HepG2 (cell line): ENCODE measurements around the gene TECPR1. TPM values are rescaled to one million over a fixed set of nuclear protein-coding genes. Genes with fewer than 3 reads are reported as not detected.

Source experiments
- BCL6 ChIP-seq: IDR thresholded peaks from 2 replicates; pipeline ENCODE4 v1.6.1; 2016; ENCODE audit warnings: missing genetic modification reagents, missing compliant biosample characterization
- HDAC2 ChIP-seq: sonication (generic); formaldehyde crosslinking; IDR thresholded peaks from 2 replicates; pipeline ENCODE4 v1.4.0; 2020; ENCODE audit warnings: missing genetic modification reagents
- MIXL1 ChIP-seq: IDR thresholded peaks from 2 replicates; pipeline ENCODE4 v1.6.1; 2016
- NR2C2 ChIP-seq: sonication (generic); formaldehyde crosslinking; IDR thresholded peaks from 2 replicates; pipeline ENCODE4 v1.4.0; 2020; ENCODE audit warnings: missing genetic modification reagents, mild to moderate bottlenecking, moderate library complexity, borderline replicate concordance
- THYN1 ChIP-seq: sonication (generic); formaldehyde crosslinking; IDR thresholded peaks from 2 replicates; pipeline ENCODE4 v1.8.1; 2023; ENCODE audit warnings: low read depth, mild to moderate bottlenecking, moderate library complexity, missing genetic modification reagents, borderline replicate concordance
- TOPORS ChIP-seq: sonication (generic); formaldehyde crosslinking; IDR thresholded peaks from 2 replicates; pipeline ENCODE4 v1.8.0; 2023; ENCODE audit warnings: mild to moderate bottlenecking, missing genetic modification reagents
- ZNF20 ChIP-seq: sonication (generic); formaldehyde crosslinking; IDR thresholded peaks from 2 replicates; pipeline ENCODE4 v1.4.0; 2020; ENCODE audit warnings: mild to moderate bottlenecking, moderate library complexity, missing genetic modification reagents
- ZNF263 ChIP-seq: sonication (generic); formaldehyde crosslinking; IDR thresholded peaks from 2 replicates; pipeline ENCODE4 v1.4.0; 2020; ENCODE audit warnings: missing genetic modification reagents
- ZNF44 ChIP-seq: sonication (generic); formaldehyde crosslinking; IDR thresholded peaks from 2 replicates; pipeline ENCODE4 v1.5.1; 2020; ENCODE audit warnings: mild to moderate bottlenecking, missing genetic modification reagents
- polyA plus RNA-seq, 8 experiments: library from polyadenylated mRNA; depleted of rRNA in 3 of 8; stranded (reverse) in 7 of 8; unstranded in 1 of 8; fragments of >200 nt; fragmentation: Illumina TruSeq in 4 of 8; extraction: Trizol in 4 of 8; gene quantifications; 2 replicates each; pipeline versions ENCODE4 v1.2.1 to v1.2.3, GENCODE V29; 2011 to 2016; ENCODE audit warnings: low read depth in 4 of 8, missing spikeins in 1 of 8, mixed read lengths in 1 of 8; ENCODE audit not compliant: insufficient read depth in 1 of 8
- total RNA-seq, 5 experiments: library from RNA; depleted of rRNA; stranded (reverse); fragments of >200 nt; fragmentation: Illumina TruSeq; extraction: Trizol; gene quantifications; 2 replicates each; pipeline ENCODE4 v1.2.3, GENCODE V29; 2016; ENCODE audit warnings: low read depth in 1 of 5
- TF ChIP-seq, protein P1 (sequence below): sonication (generic); formaldehyde crosslinking; IDR thresholded peaks from 2 replicates; pipeline ENCODE4 v1.5.0; 2020; ENCODE audit warnings: missing genetic modification reagents
- TF ChIP-seq, protein P2 (sequence below): sonication (generic); formaldehyde crosslinking; IDR thresholded peaks from 2 replicates; pipeline ENCODE4 v1.4.0; 2020; ENCODE audit warnings: missing genetic modification reagents, borderline replicate concordance
- TF ChIP-seq, protein P3 (sequence below): sonication (generic); formaldehyde crosslinking; conservative IDR thresholded peaks from 2 replicates; pipeline ENCODE4 v1.5.0; 2020; ENCODE audit warnings: missing genetic modification reagents
- TF ChIP-seq, protein P4 (sequence below): sonication (generic); formaldehyde crosslinking; IDR thresholded peaks from 2 replicates; pipeline ENCODE4 v1.4.0; 2020; ENCODE audit warnings: missing genetic modification reagents
- TF ChIP-seq, protein P5 (sequence below): sonication (generic); formaldehyde crosslinking; IDR thresholded peaks from 2 replicates; pipeline ENCODE4 v1.8.0; 2022; ENCODE audit warnings: mild to moderate bottlenecking, missing genetic modification reagents; ENCODE audit not compliant: insufficient replicate concordance
- TF ChIP-seq, protein P6 (sequence below): sonication (generic); formaldehyde crosslinking; IDR thresholded peaks from 2 replicates; pipeline ENCODE4 v1.5.1; 2020; ENCODE audit warnings: missing genetic modification reagents, mild to moderate bottlenecking, borderline replicate concordance

TECPR1 gene
- total and polyA plus RNA-seq, 2 of the 13 experiments (the other 11 are each of a cell fraction or from before 2014, with no cell fraction given) = 2.3 to 6.3 TPM

DNA sequence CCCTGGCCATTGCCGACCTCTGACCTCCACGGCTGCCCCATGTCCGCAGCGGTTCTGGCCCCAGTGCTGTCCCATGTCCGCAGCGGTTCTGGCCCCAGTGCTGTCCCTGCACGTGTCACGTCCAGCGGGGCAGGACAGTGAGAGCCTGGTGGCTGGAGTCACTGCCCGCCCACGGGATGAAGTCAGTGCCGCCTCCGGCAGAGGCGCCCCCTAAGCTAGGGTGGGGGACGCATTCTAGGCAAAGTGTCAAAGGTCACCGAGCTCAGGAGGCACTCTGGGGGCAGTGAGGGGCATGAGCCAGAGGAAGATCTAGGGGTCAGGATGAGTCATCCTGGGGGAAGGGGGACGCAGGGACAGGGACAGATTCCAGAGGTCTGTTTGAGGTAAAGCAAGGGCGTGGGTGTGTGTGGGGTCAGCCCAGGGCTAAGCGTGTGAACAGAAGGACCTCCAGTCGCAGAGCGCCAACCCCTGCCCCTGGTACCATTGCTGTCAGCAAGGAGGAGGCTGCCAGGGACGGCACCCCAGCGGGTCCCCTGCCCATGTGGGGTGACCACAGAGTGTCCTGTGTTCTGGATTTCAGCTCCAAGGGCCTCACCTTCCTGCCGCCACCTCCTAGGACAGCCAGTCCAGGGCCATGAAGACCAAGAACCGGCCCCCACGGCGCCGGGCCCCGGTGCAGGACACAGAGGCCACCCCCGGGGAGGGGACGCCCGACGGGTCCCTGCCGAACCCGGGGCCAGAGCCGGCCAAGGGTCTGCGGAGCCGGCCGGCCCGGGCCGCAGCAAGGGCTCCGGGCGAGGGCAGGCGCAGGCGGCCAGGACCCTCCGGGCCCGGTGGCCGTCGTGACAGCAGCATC, 40.1 kb downstream of the TECPR1 start (continued):
- TF ChIP-seq, protein P1, sequence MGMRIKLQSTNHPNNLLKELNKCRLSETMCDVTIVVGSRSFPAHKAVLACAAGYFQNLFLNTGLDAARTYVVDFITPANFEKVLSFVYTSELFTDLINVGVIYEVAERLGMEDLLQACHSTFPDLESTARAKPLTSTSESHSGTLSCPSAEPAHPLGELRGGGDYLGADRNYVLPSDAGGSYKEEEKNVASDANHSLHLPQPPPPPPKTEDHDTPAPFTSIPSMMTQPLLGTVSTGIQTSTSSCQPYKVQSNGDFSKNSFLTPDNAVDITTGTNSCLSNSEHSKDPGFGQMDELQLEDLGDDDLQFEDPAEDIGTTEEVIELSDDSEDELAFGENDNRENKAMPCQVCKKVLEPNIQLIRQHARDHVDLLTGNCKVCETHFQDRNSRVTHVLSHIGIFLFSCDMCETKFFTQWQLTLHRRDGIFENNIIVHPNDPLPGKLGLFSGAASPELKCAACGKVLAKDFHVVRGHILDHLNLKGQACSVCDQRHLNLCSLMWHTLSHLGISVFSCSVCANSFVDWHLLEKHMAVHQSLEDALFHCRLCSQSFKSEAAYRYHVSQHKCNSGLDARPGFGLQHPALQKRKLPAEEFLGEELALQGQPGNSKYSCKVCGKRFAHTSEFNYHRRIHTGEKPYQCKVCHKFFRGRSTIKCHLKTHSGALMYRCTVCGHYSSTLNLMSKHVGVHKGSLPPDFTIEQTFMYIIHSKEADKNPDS = no peak
- no peak for TF ChIP-seq ZNF44 (CRISPR knock-in tag)
- peak; percentile 98 for TF ChIP-seq NR2C2 (CRISPR knock-in tag)
- TF ChIP-seq BCL6 = peak; percentile 97
- TF ChIP-seq, protein P2, sequence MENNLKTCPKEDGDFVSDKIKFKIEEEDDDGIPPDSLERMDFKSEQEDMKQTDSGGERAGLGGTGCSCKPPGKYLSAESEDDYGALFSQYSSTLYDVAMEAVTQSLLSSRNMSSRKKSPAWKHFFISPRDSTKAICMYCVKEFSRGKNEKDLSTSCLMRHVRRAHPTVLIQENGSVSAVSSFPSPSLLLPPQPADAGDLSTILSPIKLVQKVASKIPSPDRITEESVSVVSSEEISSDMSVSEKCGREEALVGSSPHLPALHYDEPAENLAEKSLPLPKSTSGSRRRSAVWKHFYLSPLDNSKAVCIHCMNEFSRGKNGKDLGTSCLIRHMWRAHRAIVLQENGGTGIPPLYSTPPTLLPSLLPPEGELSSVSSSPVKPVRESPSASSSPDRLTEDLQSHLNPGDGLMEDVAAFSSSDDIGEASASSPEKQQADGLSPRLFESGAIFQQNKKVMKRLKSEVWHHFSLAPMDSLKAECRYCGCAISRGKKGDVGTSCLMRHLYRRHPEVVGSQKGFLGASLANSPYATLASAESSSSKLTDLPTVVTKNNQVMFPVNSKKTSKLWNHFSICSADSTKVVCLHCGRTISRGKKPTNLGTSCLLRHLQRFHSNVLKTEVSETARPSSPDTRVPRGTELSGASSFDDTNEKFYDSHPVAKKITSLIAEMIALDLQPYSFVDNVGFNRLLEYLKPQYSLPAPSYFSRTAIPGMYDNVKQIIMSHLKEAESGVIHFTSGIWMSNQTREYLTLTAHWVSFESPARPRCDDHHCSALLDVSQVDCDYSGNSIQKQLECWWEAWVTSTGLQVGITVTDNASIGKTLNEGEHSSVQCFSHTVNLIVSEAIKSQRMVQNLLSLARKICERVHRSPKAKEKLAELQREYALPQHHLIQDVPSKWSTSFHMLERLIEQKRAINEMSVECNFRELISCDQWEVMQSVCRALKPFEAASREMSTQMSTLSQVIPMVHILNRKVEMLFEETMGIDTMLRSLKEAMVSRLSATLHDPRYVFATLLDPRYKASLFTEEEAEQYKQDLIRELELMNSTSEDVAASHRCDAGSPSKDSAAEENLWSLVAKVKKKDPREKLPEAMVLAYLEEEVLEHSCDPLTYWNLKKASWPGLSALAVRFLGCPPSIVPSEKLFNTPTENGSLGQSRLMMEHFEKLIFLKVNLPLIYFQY (CRISPR knock-in tag) = no peak
- 0 out of 2 replicates have a peak, but pooled peaks have one; percentile 34 for TF ChIP-seq ZNF263 (CRISPR knock-in tag)
- TF ChIP-seq MIXL1 (CRISPR knock-in tag) = peak; percentile 48; the same call in 1 of the 2 replicates
- TF ChIP-seq, protein P3, sequence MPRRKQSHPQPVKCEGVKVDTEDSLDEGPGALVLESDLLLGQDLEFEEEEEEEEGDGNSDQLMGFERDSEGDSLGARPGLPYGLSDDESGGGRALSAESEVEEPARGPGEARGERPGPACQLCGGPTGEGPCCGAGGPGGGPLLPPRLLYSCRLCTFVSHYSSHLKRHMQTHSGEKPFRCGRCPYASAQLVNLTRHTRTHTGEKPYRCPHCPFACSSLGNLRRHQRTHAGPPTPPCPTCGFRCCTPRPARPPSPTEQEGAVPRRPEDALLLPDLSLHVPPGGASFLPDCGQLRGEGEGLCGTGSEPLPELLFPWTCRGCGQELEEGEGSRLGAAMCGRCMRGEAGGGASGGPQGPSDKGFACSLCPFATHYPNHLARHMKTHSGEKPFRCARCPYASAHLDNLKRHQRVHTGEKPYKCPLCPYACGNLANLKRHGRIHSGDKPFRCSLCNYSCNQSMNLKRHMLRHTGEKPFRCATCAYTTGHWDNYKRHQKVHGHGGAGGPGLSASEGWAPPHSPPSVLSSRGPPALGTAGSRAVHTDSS (CRISPR knock-in tag) = no peak
- TF ChIP-seq ZNF20 (CRISPR knock-in tag) = no peak
- TF ChIP-seq, protein P4, sequence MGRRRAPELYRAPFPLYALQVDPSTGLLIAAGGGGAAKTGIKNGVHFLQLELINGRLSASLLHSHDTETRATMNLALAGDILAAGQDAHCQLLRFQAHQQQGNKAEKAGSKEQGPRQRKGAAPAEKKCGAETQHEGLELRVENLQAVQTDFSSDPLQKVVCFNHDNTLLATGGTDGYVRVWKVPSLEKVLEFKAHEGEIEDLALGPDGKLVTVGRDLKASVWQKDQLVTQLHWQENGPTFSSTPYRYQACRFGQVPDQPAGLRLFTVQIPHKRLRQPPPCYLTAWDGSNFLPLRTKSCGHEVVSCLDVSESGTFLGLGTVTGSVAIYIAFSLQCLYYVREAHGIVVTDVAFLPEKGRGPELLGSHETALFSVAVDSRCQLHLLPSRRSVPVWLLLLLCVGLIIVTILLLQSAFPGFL = no peak
- TF ChIP-seq, protein P5, sequence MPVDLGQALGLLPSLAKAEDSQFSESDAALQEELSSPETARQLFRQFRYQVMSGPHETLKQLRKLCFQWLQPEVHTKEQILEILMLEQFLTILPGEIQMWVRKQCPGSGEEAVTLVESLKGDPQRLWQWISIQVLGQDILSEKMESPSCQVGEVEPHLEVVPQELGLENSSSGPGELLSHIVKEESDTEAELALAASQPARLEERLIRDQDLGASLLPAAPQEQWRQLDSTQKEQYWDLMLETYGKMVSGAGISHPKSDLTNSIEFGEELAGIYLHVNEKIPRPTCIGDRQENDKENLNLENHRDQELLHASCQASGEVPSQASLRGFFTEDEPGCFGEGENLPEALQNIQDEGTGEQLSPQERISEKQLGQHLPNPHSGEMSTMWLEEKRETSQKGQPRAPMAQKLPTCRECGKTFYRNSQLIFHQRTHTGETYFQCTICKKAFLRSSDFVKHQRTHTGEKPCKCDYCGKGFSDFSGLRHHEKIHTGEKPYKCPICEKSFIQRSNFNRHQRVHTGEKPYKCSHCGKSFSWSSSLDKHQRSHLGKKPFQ (CRISPR knock-in tag) = peak; percentile 66
- no peak for TF ChIP-seq TOPORS (CRISPR knock-in tag)
- TF ChIP-seq, protein P6, sequence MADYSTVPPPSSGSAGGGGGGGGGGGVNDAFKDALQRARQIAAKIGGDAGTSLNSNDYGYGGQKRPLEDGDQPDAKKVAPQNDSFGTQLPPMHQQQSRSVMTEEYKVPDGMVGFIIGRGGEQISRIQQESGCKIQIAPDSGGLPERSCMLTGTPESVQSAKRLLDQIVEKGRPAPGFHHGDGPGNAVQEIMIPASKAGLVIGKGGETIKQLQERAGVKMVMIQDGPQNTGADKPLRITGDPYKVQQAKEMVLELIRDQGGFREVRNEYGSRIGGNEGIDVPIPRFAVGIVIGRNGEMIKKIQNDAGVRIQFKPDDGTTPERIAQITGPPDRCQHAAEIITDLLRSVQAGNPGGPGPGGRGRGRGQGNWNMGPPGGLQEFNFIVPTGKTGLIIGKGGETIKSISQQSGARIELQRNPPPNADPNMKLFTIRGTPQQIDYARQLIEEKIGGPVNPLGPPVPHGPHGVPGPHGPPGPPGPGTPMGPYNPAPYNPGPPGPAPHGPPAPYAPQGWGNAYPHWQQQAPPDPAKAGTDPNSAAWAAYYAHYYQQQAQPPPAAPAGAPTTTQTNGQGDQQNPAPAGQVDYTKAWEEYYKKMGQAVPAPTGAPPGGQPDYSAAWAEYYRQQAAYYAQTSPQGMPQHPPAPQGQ (CRISPR knock-in tag) = no peak
- TF ChIP-seq THYN1 (CRISPR knock-in tag) = no peak
- TF ChIP-seq HDAC2 (CRISPR knock-in tag) = peak; percentile 64
